ENCODE results near the gene AOPEP. TPM values are rescaled to one million over a fixed set of nuclear protein-coding genes. Genes with fewer than 3 reads are reported as not detected.

AOPEP gene
- total and polyA plus RNA-seq, 2 of the 13 experiments (the other 11 are each of a cell fraction or from before 2014, with no cell fraction given) = 22.2 to 41.6 TPM

- TF ChIP-seq GATA4 (IDR thresholded peaks at IDR 0.05; ENCODE audit: borderline replicate concordance, low read depth) = peak; percentile 38; the same call in 1 of the 2 replicates
- TF ChIP-seq SMYD3 (CRISPR knock-in tag; IDR thresholded peaks at IDR 0.05) = no peak
- TF ChIP-seq PAX8 (CRISPR knock-in tag; IDR thresholded peaks at IDR 0.05; ENCODE audit: borderline replicate concordance) = no peak
- TF ChIP-seq SMAD3 (CRISPR knock-in tag; IDR thresholded peaks at IDR 0.05) = peak; percentile 67; the same call in 1 of the 2 replicates
- peak; percentile 84 for TF ChIP-seq ZKSCAN8 (CRISPR knock-in tag; IDR thresholded peaks at IDR 0.05; ENCODE audit: borderline replicate concordance)
- no peak; the same call in 1 of the 2 replicates for TF ChIP-seq YEATS2 (CRISPR knock-in tag; IDR thresholded peaks at IDR 0.05; ENCODE audit: borderline replicate concordance)
- TF ChIP-seq, protein P1, sequence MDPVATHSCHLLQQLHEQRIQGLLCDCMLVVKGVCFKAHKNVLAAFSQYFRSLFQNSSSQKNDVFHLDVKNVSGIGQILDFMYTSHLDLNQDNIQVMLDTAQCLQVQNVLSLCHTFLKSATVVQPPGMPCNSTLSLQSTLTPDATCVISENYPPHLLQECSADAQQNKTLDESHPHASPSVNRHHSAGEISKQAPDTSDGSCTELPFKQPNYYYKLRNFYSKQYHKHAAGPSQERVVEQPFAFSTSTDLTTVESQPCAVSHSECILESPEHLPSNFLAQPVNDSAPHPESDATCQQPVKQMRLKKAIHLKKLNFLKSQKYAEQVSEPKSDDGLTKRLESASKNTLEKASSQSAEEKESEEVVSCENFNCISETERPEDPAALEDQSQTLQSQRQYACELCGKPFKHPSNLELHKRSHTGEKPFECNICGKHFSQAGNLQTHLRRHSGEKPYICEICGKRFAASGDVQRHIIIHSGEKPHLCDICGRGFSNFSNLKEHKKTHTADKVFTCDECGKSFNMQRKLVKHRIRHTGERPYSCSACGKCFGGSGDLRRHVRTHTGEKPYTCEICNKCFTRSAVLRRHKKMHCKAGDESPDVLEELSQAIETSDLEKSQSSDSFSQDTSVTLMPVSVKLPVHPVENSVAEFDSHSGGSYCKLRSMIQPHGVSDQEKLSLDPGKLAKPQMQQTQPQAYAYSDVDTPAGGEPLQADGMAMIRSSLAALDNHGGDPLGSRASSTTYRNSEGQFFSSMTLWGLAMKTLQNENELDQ (CRISPR knock-in tag; IDR thresholded peaks at IDR 0.05; ENCODE audit: borderline replicate concordance) = no peak
- TF ChIP-seq, protein P2, sequence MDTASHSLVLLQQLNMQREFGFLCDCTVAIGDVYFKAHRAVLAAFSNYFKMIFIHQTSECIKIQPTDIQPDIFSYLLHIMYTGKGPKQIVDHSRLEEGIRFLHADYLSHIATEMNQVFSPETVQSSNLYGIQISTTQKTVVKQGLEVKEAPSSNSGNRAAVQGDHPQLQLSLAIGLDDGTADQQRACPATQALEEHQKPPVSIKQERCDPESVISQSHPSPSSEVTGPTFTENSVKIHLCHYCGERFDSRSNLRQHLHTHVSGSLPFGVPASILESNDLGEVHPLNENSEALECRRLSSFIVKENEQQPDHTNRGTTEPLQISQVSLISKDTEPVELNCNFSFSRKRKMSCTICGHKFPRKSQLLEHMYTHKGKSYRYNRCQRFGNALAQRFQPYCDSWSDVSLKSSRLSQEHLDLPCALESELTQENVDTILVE (CRISPR knock-in tag; IDR thresholded peaks at IDR 0.05) = no peak; the same call in 1 of the 2 replicates
- no peak for TF ChIP-seq THAP8 (CRISPR knock-in tag; IDR thresholded peaks at IDR 0.05; ENCODE audit: borderline replicate concordance)
- no peak for TF ChIP-seq NFKB2 (CRISPR knock-in tag; IDR thresholded peaks at IDR 0.05; ENCODE audit: borderline replicate concordance)
- TF ChIP-seq RXRB (CRISPR knock-in tag; IDR thresholded peaks at IDR 0.05; ENCODE audit: borderline replicate concordance) = peak; percentile 85
- TF ChIP-seq ATF5 (CRISPR knock-in tag; IDR thresholded peaks at IDR 0.05; ENCODE audit: low read depth) = no peak
- peak; percentile 86 for TF ChIP-seq CREM (IDR thresholded peaks at IDR 0.05)
- no peak for TF ChIP-seq CREM (CRISPR knock-in tag; IDR thresholded peaks at IDR 0.05)
- TF ChIP-seq ZNF136 (CRISPR knock-in tag; IDR thresholded peaks at IDR 0.05; ENCODE audit: low read depth) = no peak
- TF ChIP-seq ZNF816 (CRISPR knock-in tag; IDR thresholded peaks at IDR 0.05; ENCODE audit: borderline replicate concordance) = peak; percentile 82; the same call in 1 of the 2 replicates
- TF ChIP-seq PBX2 (CRISPR knock-in tag; IDR thresholded peaks at IDR 0.05) = no peak
- TF ChIP-seq KLF16 (CRISPR knock-in tag; IDR thresholded peaks at IDR 0.05) = peak in 1 of 2 experiments; percentile 65; a peak in 1 of 4 replicates
- peak; percentile 90 for TF ChIP-seq RARA (CRISPR knock-in tag; IDR thresholded peaks at IDR 0.05)
- peak; percentile 65; the same call in 1 of the 2 replicates for TF ChIP-seq TBX2 (CRISPR knock-in tag; IDR thresholded peaks at IDR 0.05; ENCODE audit: borderline replicate concordance)
- TF ChIP-seq SAP130 (CRISPR knock-in tag; IDR thresholded peaks at IDR 0.05; ENCODE audit: low read depth) = peak; percentile 69
- 0 out of 2 replicates have a peak, but pooled peaks have one; percentile 16 for TF ChIP-seq MIER2 (CRISPR knock-in tag; IDR thresholded peaks at IDR 0.05)
- TF ChIP-seq ZNF543 (CRISPR knock-in tag; IDR thresholded peaks at IDR 0.05) = no peak
- TF ChIP-seq ZKSCAN5 (CRISPR knock-in tag; IDR thresholded peaks at IDR 0.05) = no peak
- peak; percentile 92 for TF ChIP-seq ISL2 (CRISPR knock-in tag; IDR thresholded peaks at IDR 0.05)
Observed at GRCh38 chr9:94827584-94828304, 101.2 kb downstream of the AOPEP start (continued).
